ENCODE results near the gene BCAN.

- TF ChIP-seq POLR2A (IDR thresholded peaks at IDR 0.05) (no peak), CTCF (IDR thresholded peaks at IDR 0.05 in 8 of 11, conservative IDR thresholded peaks at IDR 0.05 in 3 of 11) (no peak)
Observed at GRCh38 chr1:156668801-156669637, 27.1 kb downstream of the BCAN start.

Data from spleen (tissue), 7 donors.